ENCODE results near the gene DQX1.

Gene DQX1

DNA sequence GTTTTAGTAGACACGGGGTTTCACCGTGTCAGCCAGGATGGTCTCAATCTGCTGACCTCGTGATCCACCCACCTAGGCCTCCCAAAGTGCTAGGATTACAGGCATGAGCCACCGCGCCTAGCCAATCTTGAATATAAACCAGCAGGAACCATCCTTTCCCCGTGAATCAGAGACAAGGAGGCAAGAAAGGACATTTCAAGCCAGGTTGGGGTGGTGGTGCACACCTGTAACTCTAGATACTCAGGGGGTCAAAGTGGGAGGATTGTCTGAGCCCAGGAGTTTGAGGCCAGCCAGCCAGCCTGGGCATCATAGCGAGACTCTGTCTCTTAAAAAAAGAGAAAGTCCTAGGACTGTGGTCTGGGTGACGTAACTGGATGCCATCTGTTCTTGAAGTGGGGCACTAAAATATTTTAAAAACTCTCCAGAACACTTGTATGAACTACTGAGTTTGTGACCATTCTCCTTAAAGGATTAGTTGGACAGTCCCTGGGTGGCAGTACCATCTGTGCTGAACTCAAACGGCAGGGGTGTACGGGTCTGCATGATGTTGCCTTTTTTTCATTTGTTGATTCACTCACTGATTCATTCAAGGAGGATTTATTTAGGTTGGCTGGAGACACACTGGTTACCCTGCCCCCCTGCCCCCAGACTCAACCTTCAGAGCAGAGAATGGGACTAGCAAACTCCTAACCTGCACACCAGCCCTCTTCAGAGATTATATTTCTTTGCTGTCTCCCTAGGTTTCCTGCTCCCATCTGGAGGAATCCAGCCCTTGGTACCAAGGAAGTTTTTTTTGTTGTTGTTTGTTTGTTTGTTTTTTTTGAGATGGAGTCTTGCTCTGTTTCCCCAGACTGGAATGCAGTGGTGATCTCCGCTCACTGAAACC is 14.7 kb downstream of the DQX1 start:
- Histone ChIP-seq H3K9ac (ENCODE audit: low read length) (no peak overlapping the region), H3K27ac (ENCODE audit: low read depth, low read length) (no peak overlapping the region), H2BK120ac (ENCODE audit: low read depth, low read length) (no peak overlapping the region), H3K56ac (ENCODE audit: low read length) (no peak overlapping the region), H3K27me3 (ENCODE audit: insufficient read depth, low read length, poor library complexity) (peaks cover 56% of the 10 kb centered on the region), H2BK5ac (ENCODE audit: low read length) (no peak overlapping the region), H3K4me1 (ENCODE audit: control insufficient read depth, low read depth, low read length) (peaks cover 9% of the 10 kb centered on the region), H4K5ac (ENCODE audit: low read length) (no peak overlapping the region), H3K4me2 (ENCODE audit: low read length) (no peak overlapping the region), H3K23ac (ENCODE audit: low read length) (no peak overlapping the region), H2AK5ac (ENCODE audit: low read length) (no peak overlapping the region), H3K36me3 (ENCODE audit: control insufficient read depth, insufficient read depth, low read length) (no peaks in the 10 kb centered on the region), H3K4me3 (ENCODE audit: low read length) (no peak overlapping the region), H3K18ac (ENCODE audit: low read length) (no peak overlapping the region), H3K79me2 (ENCODE audit: control insufficient read depth, insufficient read depth, low read length) (no peaks in the 10 kb centered on the region), H2BK15ac (replicated peaks; ENCODE audit: low read depth) (no peak overlapping the region), H3K4ac (ENCODE audit: low read depth, low read length) (no peak overlapping the region), H3K79me1 (ENCODE audit: low read length) (no peaks in the 10 kb centered on the region), H4K8ac (ENCODE audit: low read depth, low read length) (no peak overlapping the region)
- WGBS (ENCODE audit: extremely low coverage, insufficient coverage, low lambda C conversion rate) = no CpG with 5 or more reads among the region's 11 CpGs
- no peak for DNase-seq

DNA sequence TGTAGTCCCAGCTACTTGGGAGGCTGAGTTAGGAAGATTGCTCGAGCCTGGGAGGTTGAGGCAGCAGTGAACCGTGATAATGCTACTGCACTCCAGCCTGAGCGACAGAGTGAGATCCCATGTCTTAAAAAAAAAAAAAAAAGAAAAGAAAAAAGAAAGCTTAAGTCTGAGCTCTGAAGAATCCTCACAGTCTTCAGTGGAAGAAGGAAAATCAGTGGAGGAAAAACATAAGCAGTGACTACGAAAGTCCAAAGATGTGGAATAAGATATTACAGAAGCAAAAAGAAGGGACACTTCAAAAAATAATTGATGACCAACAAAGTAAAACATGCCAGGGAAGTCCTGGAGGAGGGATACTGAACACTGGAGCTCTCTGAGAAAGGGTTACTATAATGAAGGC is 15.8 kb downstream of the DQX1 start:
- no peak overlapping the region for H2AK5ac ChIP-seq (ENCODE audit: low read length)
- H3K4me3 ChIP-seq (ENCODE audit: low read length) = no peak overlapping the region
- no peak overlapping the region for H3K4me2 ChIP-seq (ENCODE audit: low read length)
- H3K79me1 ChIP-seq (ENCODE audit: low read length) = no peaks in the 10 kb centered on the region
- no CpG with 5 or more reads among the region's 4 CpGs for WGBS (ENCODE audit: extremely low coverage, insufficient coverage, low lambda C conversion rate)
- H3K79me2 ChIP-seq (ENCODE audit: control insufficient read depth, insufficient read depth, low read length) = no peaks in the 10 kb centered on the region
- H3K36me3 ChIP-seq (ENCODE audit: control insufficient read depth, insufficient read depth, low read length) = no peaks in the 10 kb centered on the region
- H3K18ac ChIP-seq (ENCODE audit: low read length) = no peak overlapping the region
- H3K23ac ChIP-seq (ENCODE audit: low read length) = no peak overlapping the region
- DNase-seq = no peak
- no peak overlapping the region for H4K5ac ChIP-seq (ENCODE audit: low read length)
- no peak overlapping the region for H3K4ac ChIP-seq (ENCODE audit: low read depth, low read length)
- peaks cover 9% of the 10 kb centered on the region for H3K4me1 ChIP-seq (ENCODE audit: control insufficient read depth, low read depth, low read length)
- H2BK15ac ChIP-seq (replicated peaks; ENCODE audit: low read depth) = no peak overlapping the region
- H3K27ac ChIP-seq (ENCODE audit: low read depth, low read length) = no peak overlapping the region
- H3K56ac ChIP-seq (ENCODE audit: low read length) = no peak overlapping the region
- H4K8ac ChIP-seq (ENCODE audit: low read depth, low read length) = no peak overlapping the region
- no peak overlapping the region for H2BK120ac ChIP-seq (ENCODE audit: low read depth, low read length)
- no peak overlapping the region for H3K9ac ChIP-seq (ENCODE audit: low read length)
- peaks cover 46% of the 10 kb centered on the region for H3K27me3 ChIP-seq (ENCODE audit: insufficient read depth, low read length, poor library complexity)
- no peak overlapping the region for H2BK5ac ChIP-seq (ENCODE audit: low read length)

DNA sequence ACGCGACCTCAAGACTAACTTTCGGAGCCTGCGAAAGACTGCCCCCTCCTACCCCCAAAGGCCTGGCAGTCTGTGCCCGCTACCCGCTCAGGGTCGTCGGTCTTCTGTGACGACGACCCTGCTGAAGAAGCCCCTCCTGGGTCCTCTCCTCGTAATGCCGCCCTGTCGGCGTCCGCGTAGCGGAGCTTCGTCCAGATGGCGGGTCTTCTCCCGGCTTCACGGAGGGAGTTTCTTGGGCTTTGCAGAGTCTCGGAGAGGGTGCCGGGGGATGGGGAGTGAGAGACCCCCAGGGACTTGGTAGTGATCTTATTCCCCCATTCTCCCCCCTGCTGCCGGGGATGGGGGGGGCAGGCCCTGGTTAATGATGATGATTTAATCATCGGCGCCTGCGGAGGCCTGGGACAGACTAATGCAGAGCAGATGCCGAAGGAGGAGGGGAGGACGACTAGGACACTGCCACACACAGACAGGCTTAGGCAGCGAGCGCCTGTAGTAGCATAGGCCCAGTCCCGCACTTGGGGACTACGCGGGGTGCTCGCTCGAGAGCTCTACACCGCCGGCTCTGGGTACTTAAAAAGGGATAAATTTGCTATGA is 18.0 kb downstream of the DQX1 start:
- Histone ChIP-seq H3K9ac (ENCODE audit: low read length) (peak overlapping the region; percentile 87), H3K27me3 (ENCODE audit: insufficient read depth, low read length, poor library complexity) (peaks cover 43% of the 10 kb centered on the region), H4K8ac (ENCODE audit: low read depth, low read length) (no peak overlapping the region), H3K4ac (ENCODE audit: low read depth, low read length) (peak overlapping the region; percentile 90), H4K5ac (ENCODE audit: low read length) (peak overlapping the region; percentile 44), H2AK5ac (ENCODE audit: low read length) (no peak overlapping the region), H3K23ac (ENCODE audit: low read length) (no peak overlapping the region), H3K4me2 (ENCODE audit: low read length) (peak overlapping the region; percentile 83), H3K56ac (ENCODE audit: low read length) (peak overlapping the region; percentile 92), H3K36me3 (ENCODE audit: control insufficient read depth, insufficient read depth, low read length) (no peaks in the 10 kb centered on the region), H2BK120ac (ENCODE audit: low read depth, low read length) (peak overlapping the region; percentile 66), H3K79me2 (ENCODE audit: control insufficient read depth, insufficient read depth, low read length) (no peaks in the 10 kb centered on the region), H2BK5ac (ENCODE audit: low read length) (peak overlapping the region; percentile 79), H3K4me3 (ENCODE audit: low read length) (peak overlapping the region; percentile 68), H3K27ac (ENCODE audit: low read depth, low read length) (peak overlapping the region; percentile 42), H3K18ac (ENCODE audit: low read length) (peak overlapping the region; percentile 97), H2BK15ac (replicated peaks; ENCODE audit: low read depth) (no peak overlapping the region), H3K79me1 (ENCODE audit: low read length) (no peaks in the 10 kb centered on the region), H3K4me1 (ENCODE audit: control insufficient read depth, low read depth, low read length) (peaks cover 6% of the 10 kb centered on the region)
- no CpG with 5 or more reads among the region's 38 CpGs for WGBS (ENCODE audit: extremely low coverage, insufficient coverage, low lambda C conversion rate)
- peak; percentile 73 for DNase-seq

DNA sequence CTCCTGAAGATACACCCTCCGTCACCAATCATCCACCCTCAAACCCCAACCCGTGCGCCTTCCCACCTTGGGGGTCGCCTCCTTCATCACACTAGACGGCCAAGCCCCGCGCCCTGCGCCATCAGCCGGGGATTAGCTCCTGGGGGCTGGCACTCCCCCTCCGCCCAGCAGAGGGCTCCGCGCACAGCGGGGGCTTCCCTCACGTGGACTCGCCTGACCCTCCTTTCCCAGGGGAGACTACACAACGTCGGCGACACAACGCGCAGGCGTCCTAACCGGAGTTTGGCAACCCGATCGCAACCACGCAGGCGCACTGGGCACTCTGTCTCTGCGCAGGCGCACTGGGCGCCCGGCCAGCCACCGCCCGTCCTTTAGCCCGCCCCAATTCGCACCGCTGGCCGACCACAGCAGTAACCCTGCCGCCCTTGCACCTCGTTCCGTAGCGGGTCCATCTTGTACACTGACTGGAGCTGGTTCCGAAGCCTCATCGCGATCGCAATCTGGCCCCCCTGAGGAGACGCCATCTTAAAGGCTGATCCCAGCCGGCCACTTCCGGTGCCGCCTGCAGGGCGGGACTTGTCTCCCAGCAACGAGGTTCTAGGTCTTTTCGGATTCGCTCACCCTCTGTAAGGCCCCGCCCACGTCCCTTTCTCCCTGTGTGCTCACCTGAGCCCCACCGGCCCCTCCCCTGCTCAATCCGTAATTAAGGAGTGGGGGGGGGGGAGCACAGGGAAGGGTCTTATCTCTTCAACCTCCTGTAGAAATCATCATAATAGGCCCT is 18.7 kb downstream of the DQX1 start, which contains the start of gene PCGF1:
TSS of gene PCGF1 (minus strand) at position 551 of the 781 bp plus-strand sequence. CDS start at position 524, 27 bp downstream.
- Histone ChIP-seq H2AK5ac (ENCODE audit: low read length) (no peak within 1 kb of the TSS), H4K8ac (ENCODE audit: low read depth, low read length) (no peak within 1 kb of the TSS), H3K4me1 (ENCODE audit: control insufficient read depth, low read depth, low read length) (peaks cover 6% of the 10 kb centered on the region), H3K4me3 (ENCODE audit: low read length) (peak within 1 kb of the TSS; percentile 91), H2BK15ac (replicated peaks; ENCODE audit: low read depth) (no peak within 1 kb of the TSS), H3K4ac (ENCODE audit: low read depth, low read length) (peak within 1 kb of the TSS; percentile 93), H3K79me2 (ENCODE audit: control insufficient read depth, insufficient read depth, low read length) (no peaks in the 10 kb centered on the region), H3K27ac (ENCODE audit: low read depth, low read length) (peak within 1 kb of the TSS; percentile 61), H3K9ac (ENCODE audit: low read length) (peak within 1 kb of the TSS; percentile 96), H3K79me1 (ENCODE audit: low read length) (no peaks in the 10 kb centered on the region), H3K23ac (ENCODE audit: low read length) (peak within 1 kb of the TSS; percentile 70), H3K36me3 (ENCODE audit: control insufficient read depth, insufficient read depth, low read length) (no peaks in the 10 kb centered on the region), H3K4me2 (ENCODE audit: low read length) (peak within 1 kb of the TSS; percentile 83), H4K5ac (ENCODE audit: low read length) (peak within 1 kb of the TSS; percentile 44), H3K27me3 (ENCODE audit: insufficient read depth, low read length, poor library complexity) (peaks cover 45% of the 10 kb centered on the region), H3K56ac (ENCODE audit: low read length) (peak within 1 kb of the TSS; percentile 100), H2BK120ac (ENCODE audit: low read depth, low read length) (peak within 1 kb of the TSS; percentile 66), H2BK5ac (ENCODE audit: low read length) (peak within 1 kb of the TSS; percentile 99), H3K18ac (ENCODE audit: low read length) (peak within 1 kb of the TSS; percentile 97)
- peak; percentile 99 for DNase-seq
- no CpG with 5 or more reads among the region's 56 CpGs for WGBS (ENCODE audit: extremely low coverage, insufficient coverage, low lambda C conversion rate)

DNA sequence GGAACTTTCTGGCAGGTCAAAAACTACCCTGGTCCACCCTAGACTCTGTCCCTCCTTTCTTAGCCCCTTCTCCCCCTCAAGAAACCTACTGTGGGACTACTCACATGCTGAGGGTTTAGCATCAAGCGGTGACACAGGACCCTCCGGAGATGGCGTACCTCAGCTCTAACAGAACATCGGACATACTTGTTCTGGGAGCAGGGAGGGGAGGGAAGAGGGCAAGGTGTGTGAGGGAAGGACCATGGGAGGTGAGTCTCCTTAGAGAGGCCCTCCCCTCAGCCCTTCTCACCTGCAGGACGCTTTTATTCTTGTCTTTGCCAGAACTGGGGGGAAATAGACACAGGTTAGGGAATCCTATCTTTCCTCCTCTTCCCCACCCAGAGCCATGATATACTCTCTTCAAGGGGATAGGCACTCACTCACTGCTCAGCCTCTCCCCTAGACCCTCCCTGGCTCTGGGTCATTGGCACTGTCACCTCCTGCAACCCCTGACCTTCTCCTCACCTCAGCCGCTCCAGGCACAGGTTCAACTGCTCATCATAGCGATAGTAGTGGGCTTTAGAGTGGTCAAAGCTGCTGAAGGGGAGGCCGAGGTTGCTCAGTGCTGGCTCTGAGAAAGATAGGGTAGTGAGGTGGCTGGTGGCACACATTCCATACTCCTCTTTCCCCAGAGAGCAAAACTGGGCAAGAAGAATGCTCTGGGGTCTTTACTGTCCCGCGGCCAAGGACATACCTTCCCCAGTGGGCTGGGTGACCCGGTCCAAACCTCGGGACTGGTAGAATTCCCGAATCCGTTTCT is 20.4 kb downstream of the DQX1 start:
- Histone ChIP-seq H3K4me2 (ENCODE audit: low read length) (no peak overlapping the region), H3K79me1 (ENCODE audit: low read length) (no peaks in the 10 kb centered on the region), H4K8ac (ENCODE audit: low read depth, low read length) (no peak overlapping the region), H3K9ac (ENCODE audit: low read length) (no peak overlapping the region), H3K79me2 (ENCODE audit: control insufficient read depth, insufficient read depth, low read length) (no peaks in the 10 kb centered on the region), H3K27me3 (ENCODE audit: insufficient read depth, low read length, poor library complexity) (peaks cover 50% of the 10 kb centered on the region), H3K4me3 (ENCODE audit: low read length) (no peak overlapping the region), H4K5ac (ENCODE audit: low read length) (no peak overlapping the region), H3K23ac (ENCODE audit: low read length) (no peak overlapping the region), H3K4ac (ENCODE audit: low read depth, low read length) (no peak overlapping the region), H2BK5ac (ENCODE audit: low read length) (no peak overlapping the region), H3K36me3 (ENCODE audit: control insufficient read depth, insufficient read depth, low read length) (no peaks in the 10 kb centered on the region), H3K56ac (ENCODE audit: low read length) (no peak overlapping the region), H3K27ac (ENCODE audit: low read depth, low read length) (no peak overlapping the region), H2BK120ac (ENCODE audit: low read depth, low read length) (no peak overlapping the region), H2BK15ac (replicated peaks; ENCODE audit: low read depth) (no peak overlapping the region), H2AK5ac (ENCODE audit: low read length) (no peak overlapping the region), H3K4me1 (ENCODE audit: control insufficient read depth, low read depth, low read length) (peaks cover 6% of the 10 kb centered on the region), H3K18ac (ENCODE audit: low read length) (no peak overlapping the region)
- no peak for DNase-seq
- no CpG with 5 or more reads among the region's 14 CpGs for WGBS (ENCODE audit: extremely low coverage, insufficient coverage, low lambda C conversion rate)

Measured in mesendoderm (in vitro differentiated cells).